ENCODE results near the gene HSPB3.
"Not testable (repeated sequence)": the region's sequence is repeated elsewhere in the genome, so short reads cannot be mapped to it uniquely, and the experiment has no call there.

The HSPB3 gene

DNA sequence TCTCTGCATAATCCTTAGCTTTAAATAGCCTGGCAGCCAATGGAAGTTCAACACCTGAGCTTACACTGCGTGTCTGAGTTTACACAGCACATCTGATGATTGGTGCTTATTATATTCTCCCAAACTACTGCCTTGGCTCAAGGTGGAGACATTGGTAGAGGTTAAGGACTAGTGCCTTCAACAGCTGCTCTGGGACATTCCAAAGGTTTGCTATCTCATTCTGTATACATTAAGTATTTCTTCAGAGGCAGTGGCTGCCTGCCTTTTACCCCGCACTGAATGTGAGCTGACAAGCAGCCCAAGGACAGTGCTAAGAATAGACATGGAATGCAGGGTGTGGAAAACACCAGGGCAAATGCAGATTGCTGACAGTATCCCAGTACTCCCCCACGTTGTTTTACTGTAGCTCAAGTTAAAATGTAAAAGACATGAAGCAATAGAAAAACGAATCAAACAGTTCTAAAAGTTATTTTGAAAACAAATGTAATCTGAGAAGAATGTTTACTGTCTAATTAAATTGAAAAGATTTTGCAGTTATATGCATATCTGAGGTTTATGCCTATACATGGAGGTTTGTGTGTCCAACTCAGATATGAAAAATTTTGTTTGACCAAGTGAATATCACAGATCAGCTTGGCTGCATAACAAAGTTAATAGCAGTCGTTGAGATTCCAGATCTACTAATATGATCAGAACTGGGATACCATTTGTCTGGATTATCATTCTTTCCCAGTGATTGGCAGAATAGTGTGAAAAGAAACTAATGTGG is 1.8 kb downstream of the HSPB3 start:
- peak in 1 of 2 experiments; percentile 13 for DNase-seq

DNA sequence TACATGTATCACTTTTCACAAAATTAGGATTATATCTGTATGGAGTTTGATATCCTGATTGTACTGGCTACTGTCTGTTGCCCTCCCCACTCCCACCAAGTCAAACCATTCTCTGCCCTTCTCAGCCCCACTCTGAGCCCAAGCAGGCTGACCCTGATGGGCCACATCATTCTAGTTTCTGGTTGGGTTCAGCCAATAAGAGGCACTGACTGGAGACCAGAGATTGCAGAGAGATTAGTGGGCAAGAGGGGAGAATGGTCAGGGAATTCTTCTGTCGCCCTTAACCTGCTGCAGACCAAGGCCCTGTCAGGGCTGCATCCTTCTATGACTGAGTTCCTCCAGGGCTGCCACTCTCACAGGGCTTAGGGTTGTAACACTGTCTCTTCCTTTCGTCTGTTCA is 2.7 kb downstream of the HSPB3 start:
- DNase-seq: no peak

DNA sequence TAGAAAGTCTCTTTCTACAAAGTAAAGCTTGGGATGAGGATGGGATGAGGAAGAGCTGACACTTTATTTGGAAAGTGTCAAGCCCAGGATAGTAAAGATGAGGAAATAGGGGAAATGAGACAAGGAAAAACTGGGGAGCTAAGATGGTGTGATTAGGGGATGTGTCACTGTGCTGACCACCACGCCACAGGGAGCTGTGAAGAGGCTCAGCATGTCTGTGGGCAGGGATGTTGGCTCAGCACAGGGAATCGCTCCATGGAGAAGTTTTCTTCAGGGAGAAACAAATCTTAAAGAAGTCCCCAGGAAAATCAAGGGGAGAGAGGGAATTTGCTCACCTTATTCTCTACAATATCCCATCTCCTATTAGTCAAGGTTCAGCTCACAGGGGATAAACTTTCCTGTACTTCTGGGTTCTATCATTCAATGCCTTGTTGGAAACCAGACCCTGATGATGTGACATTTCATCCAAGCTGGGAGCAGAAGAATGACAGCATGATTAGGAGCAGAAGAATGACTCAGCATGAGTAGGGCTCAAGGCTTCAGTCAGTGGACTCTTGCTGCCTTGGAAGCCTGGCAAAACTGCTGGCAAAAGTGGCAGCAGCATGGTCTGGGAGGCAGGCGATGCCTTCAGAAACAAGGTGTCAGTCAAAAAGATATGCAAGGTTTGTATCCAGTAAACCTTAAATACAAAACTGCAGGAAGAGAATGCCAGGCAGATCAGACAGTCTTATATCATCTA is 4.9 kb downstream of the HSPB3 start:
- no peak for DNase-seq

DNA sequence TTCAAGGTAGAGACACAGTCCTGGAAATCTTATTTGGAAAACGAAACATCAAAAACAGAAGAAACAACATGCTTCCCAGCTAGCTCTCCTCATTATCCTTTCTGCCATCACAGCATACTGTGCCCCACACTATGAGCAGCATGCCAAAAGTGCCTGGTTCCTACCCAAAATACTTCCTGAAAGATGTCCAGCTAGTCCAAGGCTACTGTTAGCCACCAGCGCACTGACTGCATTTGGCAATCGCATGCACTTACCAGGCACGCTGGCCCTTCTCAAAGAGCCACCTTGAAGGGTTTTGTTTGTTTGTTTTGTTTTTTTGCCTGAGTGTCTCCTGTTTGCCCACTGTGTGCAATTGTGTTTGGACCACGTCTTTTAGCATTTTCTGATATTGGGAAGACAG is 6.8 kb downstream of the HSPB3 start:
- no peak for DNase-seq

DNA sequence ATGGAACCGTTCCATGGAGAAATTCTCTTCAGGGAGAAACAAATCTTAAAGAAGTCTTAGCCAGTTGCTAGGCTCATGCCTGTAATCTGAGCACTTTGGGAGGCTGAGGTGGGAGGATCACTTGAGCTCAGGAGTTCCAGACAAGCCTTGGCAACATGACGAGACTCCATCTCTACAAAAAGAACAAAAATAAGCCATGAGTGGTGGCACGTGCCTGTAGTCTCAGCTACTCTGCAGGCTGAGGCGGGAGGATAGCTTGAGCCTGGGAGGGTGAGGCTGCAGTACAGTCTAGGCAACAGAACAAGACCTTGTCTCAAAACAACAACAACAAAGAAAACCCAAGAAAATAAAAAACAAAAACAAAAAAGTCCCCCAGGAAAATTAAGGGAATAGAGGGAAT is 8.2 kb downstream of the HSPB3 start:
- DNase-seq: no peak

DNA sequence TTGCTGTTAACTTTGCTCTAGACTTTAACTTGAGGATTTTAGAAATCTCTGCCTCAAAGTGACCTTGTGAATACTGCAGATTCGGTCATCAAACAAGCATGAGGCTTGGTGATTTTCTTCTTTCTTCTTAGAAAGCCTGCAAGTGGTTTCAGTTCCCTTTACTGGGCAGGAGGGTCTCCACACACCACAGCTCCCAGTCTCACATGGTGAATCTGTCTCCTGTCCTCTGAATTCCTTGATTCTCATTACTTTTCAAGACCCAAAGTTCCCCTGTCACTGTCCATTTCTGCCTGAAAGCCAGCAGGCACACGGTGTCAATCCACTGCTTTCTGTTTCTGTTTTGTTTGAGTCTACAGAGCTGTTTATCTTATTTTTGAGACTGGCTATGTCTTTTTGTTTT is 14.1 kb downstream of the HSPB3 start:
- no peak for DNase-seq

DNA sequence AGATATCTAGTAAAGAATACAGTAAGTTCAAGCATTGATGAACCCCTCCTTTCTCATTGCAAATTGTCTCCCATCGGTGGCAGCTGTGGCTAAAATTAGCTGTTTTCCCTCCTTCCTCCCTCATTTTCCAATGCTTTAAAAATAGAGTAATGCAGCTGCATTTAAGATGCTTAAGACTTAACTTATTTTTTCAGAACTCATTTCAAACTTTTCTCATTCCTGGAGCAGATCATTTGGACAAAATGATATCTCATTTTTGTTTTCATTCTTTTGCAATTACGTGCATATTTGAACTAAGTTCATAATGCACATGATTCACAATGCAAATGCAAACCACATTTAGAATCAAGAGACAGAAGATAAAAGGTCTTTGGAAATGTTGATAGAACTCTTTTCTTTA is 14.6 kb downstream of the HSPB3 start:
- no peak for DNase-seq

DNA sequence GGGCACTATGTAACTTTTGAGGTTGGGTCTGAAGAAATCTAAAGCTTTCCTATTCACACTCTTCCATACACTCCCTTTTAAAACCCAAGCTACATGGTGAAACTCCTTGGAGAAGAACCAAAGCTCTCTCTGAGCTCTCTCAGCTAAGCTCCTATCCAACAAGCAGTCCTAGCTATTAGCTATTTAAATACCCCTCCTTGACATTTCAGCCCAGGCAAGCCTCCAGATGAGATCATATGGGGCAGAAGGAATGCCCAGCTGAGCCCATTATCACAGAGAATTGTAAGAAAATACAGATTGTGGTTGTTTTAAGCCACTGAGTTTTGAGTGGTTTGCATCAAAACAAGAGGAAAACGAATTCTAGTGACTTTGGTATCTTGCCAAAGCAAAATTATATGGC is 15.2 kb downstream of the HSPB3 start:
- DNase-seq: peak in 1 of 2 experiments; percentile 38

DNA sequence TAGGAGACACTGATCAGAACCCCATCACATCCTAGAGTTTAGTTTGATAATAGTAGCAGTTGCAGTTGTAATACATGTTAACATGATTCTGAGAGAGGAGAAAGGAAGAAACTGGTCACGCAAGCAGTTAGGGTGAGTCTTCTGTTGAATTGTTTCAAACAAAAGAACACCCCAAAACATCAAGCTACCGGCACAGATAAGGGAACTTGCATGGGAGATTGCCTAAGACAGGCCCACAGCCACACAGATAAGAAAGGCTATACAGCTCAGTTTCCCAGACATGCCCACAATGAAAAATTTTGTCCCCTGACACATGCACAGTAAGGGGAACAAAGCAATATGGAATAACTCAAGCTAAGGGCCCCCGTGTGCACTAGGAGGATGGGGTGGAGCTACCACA is 15.9 kb downstream of the HSPB3 start:
- DNase-seq: no peak

DNA sequence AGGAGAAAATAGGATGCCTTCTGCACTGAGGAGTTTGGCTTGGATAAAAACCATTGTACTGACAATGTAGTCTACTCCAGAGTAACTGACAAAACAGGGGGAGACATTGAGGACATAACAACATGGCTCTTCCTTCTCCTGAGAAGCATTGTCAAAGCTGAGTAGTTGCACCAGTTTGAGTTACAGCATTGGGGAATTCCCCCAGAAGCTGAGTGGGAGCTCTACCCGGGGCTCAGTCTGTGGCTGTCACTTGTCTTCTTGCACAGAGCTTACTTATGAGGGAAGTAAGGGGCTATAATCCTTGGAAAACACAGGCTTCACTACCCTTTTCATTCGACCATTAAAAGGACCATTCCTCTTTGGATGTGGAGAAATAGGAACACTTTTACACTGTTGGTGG is 21.2 kb downstream of the HSPB3 start:
- DNase-seq: no peak

DNA sequence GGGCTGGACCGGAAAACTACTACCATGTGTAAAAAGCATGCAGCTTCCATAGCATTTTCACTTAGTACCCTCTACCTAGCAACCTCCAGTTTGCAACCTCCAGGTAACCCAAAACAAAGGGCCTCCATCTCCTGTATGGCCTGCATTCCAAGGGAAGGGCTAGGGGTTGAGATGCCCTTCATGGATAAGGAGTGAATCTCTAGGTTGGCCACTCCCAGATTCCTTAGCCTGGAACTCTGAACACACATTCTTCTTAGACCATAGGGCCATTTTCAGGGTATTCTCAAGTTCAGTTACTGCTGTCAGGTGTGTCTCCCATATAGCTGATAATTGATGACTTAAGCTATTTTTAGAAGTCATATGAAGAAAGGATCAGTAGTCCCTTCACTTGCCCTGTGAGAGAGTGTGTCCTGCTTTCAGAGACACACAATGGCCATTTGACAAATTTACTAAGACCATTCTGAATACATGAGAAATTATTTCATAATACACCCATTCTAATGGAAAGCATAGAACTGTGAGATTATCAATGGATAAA is 22.5 kb downstream of the HSPB3 start:
- no peak for DNase-seq

DNA sequence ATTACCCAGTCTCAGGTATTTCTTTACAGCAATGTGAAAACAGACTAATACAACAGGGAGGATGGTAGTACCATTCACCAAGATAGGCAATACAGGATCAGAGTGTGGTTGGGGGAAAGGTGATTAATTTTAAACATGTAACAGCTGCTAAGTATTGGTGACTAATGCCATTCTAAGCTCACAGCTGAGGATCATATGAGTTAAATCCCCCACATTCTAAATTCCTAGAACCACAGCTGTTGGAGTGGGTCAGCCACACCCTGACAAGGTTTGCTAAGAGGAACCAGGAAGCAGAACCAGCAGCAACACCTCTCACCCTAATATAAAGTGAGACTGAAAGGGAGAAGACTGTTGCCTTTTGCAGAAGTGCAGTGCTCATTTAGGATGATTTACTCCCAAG is 24.8 kb downstream of the HSPB3 start:
- no peak for DNase-seq

DNA sequence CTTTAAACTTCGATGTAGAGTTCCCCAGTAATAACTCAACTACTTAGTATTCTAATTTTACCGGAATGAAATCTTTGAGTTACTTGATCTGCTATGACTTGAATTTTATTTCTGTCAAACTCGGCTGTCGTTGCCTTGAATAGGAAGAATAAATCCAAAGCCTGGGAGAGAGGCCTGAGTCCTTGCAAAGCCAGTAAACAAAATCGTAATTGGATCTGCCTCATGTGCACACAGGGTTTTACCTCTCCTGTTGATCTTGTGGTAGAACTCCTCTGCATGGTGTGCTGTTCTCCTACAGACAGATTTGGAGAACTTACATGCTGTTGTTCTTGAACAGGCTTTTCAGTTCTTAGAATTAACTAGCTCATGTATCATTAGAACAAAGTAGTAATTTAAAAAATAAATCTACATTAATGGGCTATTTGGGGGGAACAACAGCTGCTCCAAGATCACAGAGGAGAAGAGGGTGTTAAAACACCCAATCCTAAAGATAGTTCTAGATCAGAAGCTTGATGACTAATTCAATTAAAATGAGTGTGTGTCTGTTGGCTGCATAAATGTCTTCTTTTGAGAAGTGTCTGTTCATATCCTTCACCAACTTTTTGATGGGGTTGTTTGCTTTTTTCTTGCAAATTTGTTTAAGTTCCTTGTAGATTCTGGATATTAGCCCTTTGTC is 28.9 kb downstream of the HSPB3 start:
- DNase-seq: no peak

DNA sequence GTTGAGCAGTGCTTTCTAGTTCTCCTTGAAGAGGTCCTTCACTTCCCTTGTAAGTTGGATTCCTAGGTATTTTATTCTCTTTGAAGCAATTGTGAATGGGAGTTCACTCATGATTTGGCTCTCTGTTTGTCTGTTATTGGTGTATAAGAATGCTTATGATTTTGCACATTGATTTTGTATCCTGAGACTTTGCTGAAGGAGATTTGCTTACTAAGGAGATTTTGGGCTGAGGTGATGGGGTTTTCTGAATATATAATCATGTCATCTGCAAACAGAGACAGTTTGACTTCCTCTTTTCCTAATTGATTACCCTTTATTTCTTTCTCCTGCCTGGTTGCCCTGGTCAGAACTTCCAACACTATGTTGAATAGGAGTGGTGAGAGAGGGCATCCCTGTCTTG is 30.2 kb downstream of the HSPB3 start:
- not testable (repeated sequence) for DNase-seq

DNA sequence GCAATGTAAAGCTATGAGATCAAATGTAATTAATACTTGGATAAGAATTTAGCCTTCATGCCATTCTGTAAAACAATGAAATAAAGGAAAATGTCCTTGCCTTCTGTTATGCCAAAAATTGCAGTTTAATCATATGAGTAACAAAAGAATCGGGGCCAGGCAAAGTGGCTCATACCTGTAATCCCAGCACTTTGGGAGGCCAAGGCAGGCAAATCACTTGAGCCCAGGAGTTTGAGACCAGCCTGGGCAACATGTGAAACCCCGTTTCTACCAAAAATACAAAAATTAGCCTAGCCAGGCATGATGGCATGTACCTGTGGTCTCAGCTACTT is 34.1 kb downstream of the HSPB3 start:
- DNase-seq: not testable (repeated sequence)

DNA sequence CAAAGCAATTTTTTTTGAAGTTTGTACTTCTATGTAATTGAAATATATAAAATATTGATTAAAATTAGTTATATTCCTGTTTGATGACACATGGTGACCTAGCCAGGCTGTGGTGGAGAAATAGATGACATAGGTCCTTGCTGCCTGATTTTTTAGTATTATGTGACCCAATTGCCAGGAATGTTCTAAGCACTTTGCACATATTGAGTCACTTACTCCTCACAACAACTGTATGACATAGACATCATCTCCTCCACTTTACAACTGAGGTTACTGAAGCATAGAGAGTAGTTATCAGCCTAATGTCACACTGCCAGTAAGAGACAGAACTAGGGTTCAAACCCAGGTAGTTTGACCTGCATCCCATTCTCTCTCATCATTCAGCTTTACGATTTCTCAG is 35.8 kb downstream of the HSPB3 start:
- no peak for DNase-seq

DNA sequence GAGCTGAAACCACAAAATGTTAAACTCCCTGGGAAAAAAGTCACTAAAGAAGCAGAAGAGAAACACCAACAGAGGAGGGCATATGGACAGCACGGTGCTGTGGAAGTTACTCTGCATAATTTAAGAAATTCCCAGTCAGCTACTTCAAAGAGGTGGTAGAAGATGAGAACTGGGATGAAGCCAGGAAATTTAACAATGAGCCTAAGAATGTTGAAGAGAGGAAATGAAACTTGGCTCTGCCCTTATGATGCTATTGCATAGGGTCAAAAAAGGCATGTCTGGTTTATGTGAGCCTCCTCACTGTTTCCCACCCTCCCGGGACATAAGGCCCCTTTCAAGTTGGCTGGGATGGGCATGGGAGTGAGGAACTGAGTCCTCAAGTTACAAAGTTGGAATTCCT is 36.7 kb downstream of the HSPB3 start:
- DNase-seq: no peak

DNA sequence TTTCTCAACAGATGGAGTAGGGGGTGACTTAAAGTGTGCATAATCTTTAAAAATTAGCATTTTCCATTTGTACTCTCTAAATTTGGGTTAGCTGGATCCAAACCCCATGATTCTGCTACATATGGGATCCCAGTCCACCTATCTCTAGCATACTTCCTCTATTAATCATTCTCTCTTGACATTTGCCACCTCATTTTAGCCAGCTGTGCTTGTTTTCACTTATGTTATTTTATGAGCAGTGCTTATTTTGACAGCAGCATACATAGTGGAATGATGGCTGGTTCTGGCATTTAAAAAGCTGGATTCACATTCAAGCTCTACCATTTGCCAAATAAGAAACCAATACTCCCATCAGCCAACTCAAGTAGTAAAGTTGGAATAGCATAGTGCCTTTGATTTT is 39.5 kb downstream of the HSPB3 start:
- DNase-seq: no peak

Data from NCI-H446 (cell line).